ENCODE measurements around the gene CDH11.

Gene CDH11

DNA sequence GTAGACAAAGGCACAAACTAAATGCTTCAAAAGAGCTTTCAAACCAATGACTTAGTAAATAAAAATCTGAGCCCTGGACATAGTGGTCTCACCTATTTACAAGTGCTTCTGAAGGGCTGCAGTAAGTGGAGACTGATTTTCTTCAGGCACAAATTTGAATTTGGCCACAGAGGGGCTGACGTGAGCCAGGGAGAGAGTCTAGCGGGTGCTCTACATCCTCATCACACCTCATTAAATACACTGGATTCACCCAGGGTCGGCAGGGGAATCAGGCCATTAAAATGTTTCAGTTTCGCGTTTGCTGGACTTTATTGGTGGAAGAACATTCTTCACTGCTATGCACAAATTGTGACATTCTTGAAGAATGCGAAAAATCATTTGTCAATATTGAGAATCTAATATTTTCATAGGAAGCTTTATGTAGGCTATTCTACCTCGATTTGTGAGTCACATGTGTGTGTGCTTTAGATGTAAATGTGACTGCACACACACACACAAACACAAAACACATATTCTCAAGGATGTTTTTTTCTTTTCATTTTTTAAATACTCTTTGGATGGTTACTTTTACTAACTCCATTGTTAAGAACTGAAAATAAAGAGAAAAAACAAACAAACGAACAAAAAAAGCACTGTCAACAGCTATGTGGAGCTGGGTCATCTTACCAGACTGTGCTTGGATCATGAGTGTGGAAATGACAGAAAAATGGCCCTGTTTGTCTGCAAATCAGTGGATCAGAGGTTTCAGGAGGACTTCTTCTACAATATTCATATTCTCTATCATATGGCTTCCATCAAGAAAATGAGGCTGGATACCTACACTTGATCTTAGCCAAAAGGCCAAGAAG is 58.9 kb downstream of the CDH11 start:
- H3K4me3 ChIP-seq (ENCODE audit: low read depth in 1 of 2, low read length in 1 of 2) = no peak overlapping the region
- TF ChIP-seq, protein P1, sequence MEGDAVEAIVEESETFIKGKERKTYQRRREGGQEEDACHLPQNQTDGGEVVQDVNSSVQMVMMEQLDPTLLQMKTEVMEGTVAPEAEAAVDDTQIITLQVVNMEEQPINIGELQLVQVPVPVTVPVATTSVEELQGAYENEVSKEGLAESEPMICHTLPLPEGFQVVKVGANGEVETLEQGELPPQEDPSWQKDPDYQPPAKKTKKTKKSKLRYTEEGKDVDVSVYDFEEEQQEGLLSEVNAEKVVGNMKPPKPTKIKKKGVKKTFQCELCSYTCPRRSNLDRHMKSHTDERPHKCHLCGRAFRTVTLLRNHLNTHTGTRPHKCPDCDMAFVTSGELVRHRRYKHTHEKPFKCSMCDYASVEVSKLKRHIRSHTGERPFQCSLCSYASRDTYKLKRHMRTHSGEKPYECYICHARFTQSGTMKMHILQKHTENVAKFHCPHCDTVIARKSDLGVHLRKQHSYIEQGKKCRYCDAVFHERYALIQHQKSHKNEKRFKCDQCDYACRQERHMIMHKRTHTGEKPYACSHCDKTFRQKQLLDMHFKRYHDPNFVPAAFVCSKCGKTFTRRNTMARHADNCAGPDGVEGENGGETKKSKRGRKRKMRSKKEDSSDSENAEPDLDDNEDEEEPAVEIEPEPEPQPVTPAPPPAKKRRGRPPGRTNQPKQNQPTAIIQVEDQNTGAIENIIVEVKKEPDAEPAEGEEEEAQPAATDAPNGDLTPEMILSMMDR (IDR thresholded peaks at IDR 0.05) = no peak
- no peaks in the 10 kb centered on the region for H3K9me3 ChIP-seq
- H3K27me3 ChIP-seq = peaks cover 9% of the 10 kb centered on the region
- H3K4me1 ChIP-seq (ENCODE audit: control insufficient read depth in 1 of 2, insufficient read depth in 1 of 2, low read depth in 1 of 2, low read length in 1 of 2) = no peaks in the 10 kb centered on the region
- no peak overlapping the region for H3K27ac ChIP-seq
- H3K36me3 ChIP-seq = no peaks in the 10 kb centered on the region

DNA sequence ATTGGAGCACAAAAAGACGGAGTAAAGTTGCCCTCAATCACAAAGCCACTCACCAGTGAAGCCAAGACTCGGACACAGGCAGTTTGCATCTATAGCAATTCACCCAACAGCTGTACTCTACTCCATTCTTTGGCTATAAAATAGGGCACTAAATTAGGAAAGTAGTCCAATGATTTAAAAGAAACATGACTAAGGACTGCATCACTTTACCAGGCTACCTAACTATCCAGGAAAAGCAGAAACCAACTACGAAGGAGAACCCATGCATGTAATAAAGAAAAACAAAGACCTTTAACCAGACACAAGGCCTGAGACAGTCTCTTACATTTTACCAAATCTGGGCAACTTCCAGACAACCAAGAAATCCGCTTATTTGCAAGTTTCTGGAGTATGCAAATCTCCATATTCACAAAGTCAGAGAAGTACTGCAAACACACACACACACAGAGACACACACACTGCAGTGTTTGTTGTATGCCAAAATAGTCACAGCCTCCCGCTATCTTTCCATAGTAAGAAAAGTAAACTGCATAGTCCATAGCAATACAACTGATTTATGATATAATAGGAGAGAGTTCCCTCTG is 59.8 kb downstream of the CDH11 start:
- no peaks in the 10 kb centered on the region for H3K9me3 ChIP-seq
- no peaks in the 10 kb centered on the region for H3K36me3 ChIP-seq
- H3K4me3 ChIP-seq (ENCODE audit: low read depth in 1 of 2, low read length in 1 of 2) = no peak overlapping the region
- no peaks in the 10 kb centered on the region for H3K4me1 ChIP-seq (ENCODE audit: control insufficient read depth in 1 of 2, insufficient read depth in 1 of 2, low read depth in 1 of 2, low read length in 1 of 2)
- peaks cover 9% of the 10 kb centered on the region for H3K27me3 ChIP-seq
- no peak overlapping the region for H3K27ac ChIP-seq
- TF ChIP-seq, protein P1 (IDR thresholded peaks at IDR 0.05) = no peak

DNA sequence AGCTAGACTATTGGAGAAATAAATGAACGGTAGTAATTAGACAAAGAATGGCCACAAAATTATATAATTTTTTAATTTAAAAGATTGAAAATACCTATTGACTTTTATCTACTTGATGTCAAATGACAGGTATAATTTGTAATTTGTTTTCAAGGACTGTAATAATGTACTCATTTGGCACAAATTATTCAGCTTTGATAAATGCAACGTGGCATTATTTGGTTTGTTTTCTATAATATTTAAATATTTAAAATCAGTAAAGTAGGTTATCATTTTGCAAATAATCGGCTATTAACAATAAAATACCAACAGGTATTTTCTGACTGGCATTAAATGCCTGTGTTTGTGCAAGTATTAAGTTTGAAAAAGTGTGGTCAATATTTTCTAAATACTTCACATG is 60.6 kb downstream of the CDH11 start:
- H3K27me3 ChIP-seq = peaks cover 9% of the 10 kb centered on the region
- H3K4me3 ChIP-seq (ENCODE audit: low read depth in 1 of 2, low read length in 1 of 2) = no peak overlapping the region
- no peaks in the 10 kb centered on the region for H3K9me3 ChIP-seq
- no peaks in the 10 kb centered on the region for H3K36me3 ChIP-seq
- H3K27ac ChIP-seq = no peak overlapping the region
- TF ChIP-seq, protein P1 (IDR thresholded peaks at IDR 0.05) = no peak
- no peaks in the 10 kb centered on the region for H3K4me1 ChIP-seq (ENCODE audit: control insufficient read depth in 1 of 2, insufficient read depth in 1 of 2, low read depth in 1 of 2, low read length in 1 of 2)

DNA sequence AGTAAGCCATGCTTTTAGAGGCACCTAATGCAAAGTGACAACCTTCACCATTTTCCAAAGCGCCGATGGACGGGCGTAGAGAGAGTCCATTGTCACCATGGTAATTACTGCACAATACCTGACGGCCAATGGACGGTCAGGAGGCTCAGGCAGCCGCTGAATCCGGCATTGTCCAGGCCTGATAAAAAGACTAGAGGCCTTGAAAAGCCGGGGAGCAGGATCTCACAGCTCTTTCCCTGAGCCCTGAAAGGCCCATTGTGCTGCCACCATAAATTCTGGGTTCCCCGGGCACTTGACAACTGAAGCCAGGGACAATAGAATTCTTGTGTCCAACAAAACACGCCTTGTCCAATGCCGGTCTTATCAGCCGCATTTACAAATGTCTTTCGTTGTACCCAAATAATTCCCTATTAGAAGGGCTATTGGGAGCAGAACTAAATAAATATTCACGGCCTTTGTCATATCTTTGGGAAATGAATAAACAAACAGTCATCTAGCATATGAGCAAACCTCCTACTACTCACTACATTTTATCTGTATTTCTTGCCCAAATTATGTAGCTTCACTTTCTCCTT is 62.4 kb downstream of the CDH11 start:
- H3K27ac ChIP-seq = no peak overlapping the region
- no peaks in the 10 kb centered on the region for H3K4me1 ChIP-seq (ENCODE audit: control insufficient read depth in 1 of 2, insufficient read depth in 1 of 2, low read depth in 1 of 2, low read length in 1 of 2)
- TF ChIP-seq, protein P1 (IDR thresholded peaks at IDR 0.05) = no peak
- H3K4me3 ChIP-seq (ENCODE audit: low read depth in 1 of 2, low read length in 1 of 2) = no peak overlapping the region
- no peaks in the 10 kb centered on the region for H3K9me3 ChIP-seq
- H3K36me3 ChIP-seq = no peaks in the 10 kb centered on the region
- peaks cover 9% of the 10 kb centered on the region for H3K27me3 ChIP-seq

DNA sequence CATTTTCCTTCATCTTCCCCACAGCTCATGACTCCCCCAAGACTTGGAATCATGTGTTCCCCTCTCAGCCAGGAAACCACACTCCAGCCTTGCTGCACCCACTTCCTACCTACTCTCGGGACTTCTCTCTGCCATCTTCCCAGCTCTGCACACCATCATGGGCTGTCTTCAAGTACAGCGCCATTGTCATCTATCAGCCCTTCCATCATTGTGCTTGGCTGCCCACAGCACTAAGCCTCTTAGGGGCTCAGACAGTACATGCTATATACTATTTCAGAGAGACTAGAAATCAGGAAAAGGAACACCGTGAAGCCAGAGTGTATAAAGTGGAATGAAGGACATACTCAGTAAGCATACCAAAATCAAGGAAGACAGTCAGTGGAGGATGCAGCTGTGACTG is 64.7 kb downstream of the CDH11 start:
- no peak overlapping the region for H3K27ac ChIP-seq
- no peak overlapping the region for H3K4me3 ChIP-seq (ENCODE audit: low read depth in 1 of 2, low read length in 1 of 2)
- no peaks in the 10 kb centered on the region for H3K4me1 ChIP-seq (ENCODE audit: control insufficient read depth in 1 of 2, insufficient read depth in 1 of 2, low read depth in 1 of 2, low read length in 1 of 2)
- peaks cover 9% of the 10 kb centered on the region for H3K27me3 ChIP-seq
- no peaks in the 10 kb centered on the region for H3K9me3 ChIP-seq
- TF ChIP-seq, protein P1 (IDR thresholded peaks at IDR 0.05) = no peak
- H3K36me3 ChIP-seq = no peaks in the 10 kb centered on the region

All from neutrophil (primary cell).